Fibroblast of lung (primary cell): ENCODE data around the gene KIF26B.

Experiments used
- CTCF ChIP-seq, 2 donors: IDR thresholded peaks in 1 of 2; conservative IDR thresholded peaks in 1 of 2; 1 replicate in 1 of 2; 2 replicates in 1 of 2; pipeline ENCODE4 v1.5.1; 2011 to 2012; ENCODE audit warnings: low read length in 2 of 2, control low read depth in 1 of 2, inconsistent platforms in 1 of 2, low read depth in 1 of 2, mild to moderate bottlenecking in 1 of 2
- EZH2 ChIP-seq: IDR thresholded peaks from 2 replicates; pipeline ENCODE4 v1.5.1; 2012; ENCODE audit warnings: low read length, control low read depth, mild to moderate bottlenecking; ENCODE audit errors: missing control alignments

GRCh38 chr1:245560316-245560859 lies 405.6 kb downstream of the KIF26B start:
- TF ChIP-seq CTCF (conservative IDR thresholded peaks at IDR 0.05 in 1 of 2, IDR thresholded peaks at IDR 0.05 in 1 of 2; ENCODE audit: low read depth in 1 of 2, low read length in 2 of 2) (no peak), EZH2 (no peak)
